Ectodermal cell (in vitro differentiated cells): ENCODE data around the gene FHIT.

Source experiments
- H3K27ac ChIP-seq: 2 replicates; pipeline ENCODE4 v1.7.0; 2013; ENCODE audit warnings: mild to moderate bottlenecking, low read depth, low read length; ENCODE audit not compliant: insufficient read depth, poor library complexity, severe bottlenecking
- H3K27me3 ChIP-seq: 2 replicates; pipeline ENCODE4 v1.7.0; 2013; ENCODE audit warnings: mild to moderate bottlenecking, low read length; ENCODE audit not compliant: insufficient read depth, control insufficient read depth, poor library complexity, severe bottlenecking
- H3K36me3 ChIP-seq: one replicate; pipeline ENCODE4 v1.7.0; 2013; ENCODE audit warnings: low read length; ENCODE audit not compliant: control insufficient read depth, insufficient read depth
- H3K4me1 ChIP-seq: one replicate; pipeline ENCODE4 v1.7.0; 2013; ENCODE audit warnings: low read length; ENCODE audit not compliant: control insufficient read depth, insufficient read depth
- H3K4me3 ChIP-seq: 2 replicates; pipeline ENCODE4 v1.7.0; 2013; ENCODE audit warnings: low read depth, low read length, control low read depth; ENCODE audit not compliant: insufficient read depth
- H3K9me3 ChIP-seq: 2 replicates; pipeline ENCODE4 v1.7.0; 2013; ENCODE audit warnings: mild to moderate bottlenecking, low read length, moderate library complexity; ENCODE audit not compliant: control insufficient read depth
- WGBS, 2 experiments: methylation state at CpG; one replicate each; pipeline ENCODE4 v1.1.7; 2013; ENCODE audit warnings: missing lambda C conversion rate in 2 of 2; 5-methylcytosine and 5-hydroxymethylcytosine counted together

The FHIT gene

DNA sequence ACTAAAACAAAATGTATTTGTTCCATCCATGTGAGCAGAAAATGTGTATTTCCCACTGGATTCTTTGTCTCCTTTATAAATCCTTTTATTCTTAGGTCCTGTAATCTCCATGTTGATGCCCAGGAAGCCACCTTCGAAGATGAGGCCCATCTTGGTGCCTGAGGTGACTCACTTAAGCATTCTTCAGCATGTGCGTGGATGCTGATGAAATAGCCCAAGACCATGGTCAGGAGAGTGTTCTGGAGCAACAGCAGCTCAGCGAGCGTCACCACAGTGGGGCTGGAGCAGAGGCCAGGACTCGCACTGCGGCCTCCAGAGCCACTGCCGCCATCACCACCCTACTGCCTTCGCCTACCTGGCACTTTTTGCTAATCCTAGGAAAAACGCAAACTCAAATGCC lies 520.9 kb downstream of the FHIT start:
- H3K27me3 ChIP-seq: no peaks in the 10 kb centered on the region
- H3K27ac ChIP-seq: no peak overlapping the region
- no peaks in the 10 kb centered on the region for H3K9me3 ChIP-seq
- H3K4me1 ChIP-seq: no peaks in the 10 kb centered on the region
- WGBS, 2 experiments: 93 to 94% methylated on average over 9 of the region's 9 CpGs
- H3K36me3 ChIP-seq: no peaks in the 10 kb centered on the region
- H3K4me3 ChIP-seq: no peak overlapping the region

DNA sequence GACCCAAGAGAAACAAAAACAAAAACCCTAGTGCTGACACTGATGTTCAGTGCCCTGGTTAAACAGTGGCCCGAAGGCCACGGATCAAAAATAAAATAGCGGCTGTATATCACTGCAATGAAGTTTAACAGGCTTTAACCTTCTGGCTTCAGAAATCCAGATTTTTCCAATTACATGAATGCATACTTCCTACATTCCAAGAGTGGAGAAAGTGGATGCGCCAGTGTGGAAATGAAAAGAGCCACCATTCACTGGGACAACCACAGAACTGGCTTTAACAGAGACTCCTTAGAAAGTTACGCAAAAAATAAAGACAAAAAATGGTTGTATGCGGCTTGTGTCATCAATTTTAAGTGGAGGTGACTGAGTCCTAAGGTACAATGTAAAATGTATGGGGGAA lies 522.2 kb downstream of the FHIT start:
- no peaks in the 10 kb centered on the region for H3K27me3 ChIP-seq
- H3K4me3 ChIP-seq: no peak overlapping the region
- no peaks in the 10 kb centered on the region for H3K9me3 ChIP-seq
- H3K36me3 ChIP-seq: no peaks in the 10 kb centered on the region
- no peaks in the 10 kb centered on the region for H3K4me1 ChIP-seq
- H3K27ac ChIP-seq: no peak overlapping the region
- 94 to 98% methylated on average over 6 of the region's 6 CpGs for WGBS, 2 experiments

DNA sequence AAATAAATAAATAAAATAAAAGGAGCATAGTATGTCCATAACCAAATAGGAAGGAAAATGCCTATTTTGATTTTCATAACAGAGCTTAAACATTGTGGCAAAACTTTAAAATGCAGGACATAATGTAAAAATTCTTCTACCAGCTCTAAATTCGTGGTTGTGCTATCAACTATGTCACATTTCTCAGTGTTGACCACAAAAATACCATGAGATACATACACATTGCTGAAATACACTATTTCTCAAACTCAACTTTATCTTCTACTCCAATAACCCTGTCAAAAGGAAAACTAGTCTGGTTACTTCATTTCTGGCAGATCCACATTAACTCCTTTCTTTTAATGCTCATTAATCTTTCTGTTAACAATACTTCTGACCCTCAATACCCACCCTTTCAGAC lies 523.2 kb downstream of the FHIT start:
- no peaks in the 10 kb centered on the region for H3K27me3 ChIP-seq
- H3K27ac ChIP-seq: no peak overlapping the region
- 88% methylated on average over 1 of the region's 1 CpG for WGBS, 2 experiments
- no peaks in the 10 kb centered on the region for H3K36me3 ChIP-seq
- no peak overlapping the region for H3K4me3 ChIP-seq
- H3K4me1 ChIP-seq: no peaks in the 10 kb centered on the region
- H3K9me3 ChIP-seq: no peaks in the 10 kb centered on the region

DNA sequence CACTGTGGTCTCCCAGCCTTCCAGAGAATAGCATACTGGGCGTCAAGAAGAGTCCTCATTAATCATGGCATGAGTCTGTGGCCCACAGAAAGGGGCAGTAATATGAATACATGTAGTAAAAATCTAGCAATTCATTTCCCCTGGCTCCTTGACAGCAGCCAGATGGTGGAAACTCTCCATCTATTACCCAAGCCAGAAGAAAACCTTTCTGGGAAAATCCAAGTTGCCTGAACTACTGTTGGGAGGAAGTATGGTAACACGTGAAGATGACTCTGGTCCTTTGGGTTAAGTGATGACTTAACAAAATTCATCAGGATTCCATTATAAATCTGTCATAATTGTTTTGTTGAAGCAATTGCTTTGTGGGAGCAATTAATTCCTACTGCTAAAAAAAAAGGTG lies 530.5 kb downstream of the FHIT start:
- no peaks in the 10 kb centered on the region for H3K4me1 ChIP-seq
- H3K9me3 ChIP-seq: no peaks in the 10 kb centered on the region
- H3K36me3 ChIP-seq: no peaks in the 10 kb centered on the region
- 86 to 94% methylated on average over 2 of the region's 2 CpGs for WGBS, 2 experiments
- no peaks in the 10 kb centered on the region for H3K27me3 ChIP-seq
- H3K27ac ChIP-seq: no peak overlapping the region
- H3K4me3 ChIP-seq: no peak overlapping the region

DNA sequence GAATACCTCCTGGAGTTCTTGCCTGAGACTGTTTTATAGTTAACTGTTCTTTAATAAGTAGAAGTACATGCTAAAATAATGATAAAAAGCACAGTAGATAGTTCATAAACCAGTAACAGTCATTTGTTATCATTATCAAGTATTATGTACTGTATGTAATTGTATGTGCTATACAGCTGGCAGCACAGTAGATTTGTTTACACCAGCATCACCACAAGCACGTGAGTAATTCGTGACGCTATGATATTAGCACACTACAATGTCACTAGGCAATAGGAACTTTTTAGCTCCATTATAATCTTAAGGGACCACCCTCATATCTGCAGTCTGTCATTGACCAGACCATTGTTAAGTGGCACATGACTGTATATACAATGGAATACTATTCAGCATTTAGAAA lies 534.7 kb downstream of the FHIT start:
- Histone ChIP-seq H3K36me3 (no peaks in the 10 kb centered on the region), H3K27ac (no peak overlapping the region), H3K4me3 (no peak overlapping the region), H3K9me3 (no peaks in the 10 kb centered on the region), H3K27me3 (no peaks in the 10 kb centered on the region), H3K4me1 (no peaks in the 10 kb centered on the region)
- WGBS, 2 experiments: 93 to 96% methylated on average over 3 of the region's 3 CpGs

DNA sequence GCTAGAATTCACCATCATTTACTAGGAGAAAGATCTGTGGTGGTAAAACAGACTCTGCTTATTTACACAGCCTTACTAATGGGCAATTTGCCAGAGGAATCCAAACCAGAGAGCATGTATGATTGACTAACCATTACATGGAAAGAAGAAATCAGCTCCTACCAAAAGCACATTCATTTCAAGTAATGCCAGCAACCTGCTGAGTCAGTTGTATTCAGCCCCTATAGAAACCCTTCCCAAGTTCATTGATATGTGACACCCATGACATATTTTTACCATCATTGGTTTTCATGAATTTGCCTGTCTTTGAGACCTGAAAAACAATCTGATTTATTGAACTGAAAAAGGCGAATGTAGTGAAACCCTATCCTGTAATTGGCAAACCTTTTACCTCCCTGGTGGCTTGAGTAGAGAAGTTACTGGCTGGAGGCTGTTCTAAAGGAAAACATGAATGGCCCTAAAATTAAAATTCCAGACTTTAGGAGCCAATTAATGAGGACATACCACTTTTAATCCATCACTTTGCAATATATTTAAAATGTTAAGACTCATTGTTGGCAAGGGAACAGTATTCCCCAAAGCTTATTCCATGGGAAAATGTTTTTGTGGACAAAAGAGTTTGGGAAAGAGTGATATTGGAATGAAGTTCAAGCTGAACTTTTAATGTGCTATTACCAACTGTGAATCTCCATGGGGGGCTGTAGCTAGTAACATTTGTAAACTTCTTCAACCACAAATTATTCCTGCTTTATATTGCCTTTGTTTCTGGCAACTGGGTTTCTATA lies 542.9 kb downstream of the FHIT start:
- no peak overlapping the region for H3K27ac ChIP-seq
- H3K9me3 ChIP-seq: no peaks in the 10 kb centered on the region
- no peaks in the 10 kb centered on the region for H3K27me3 ChIP-seq
- no peaks in the 10 kb centered on the region for H3K4me1 ChIP-seq
- no peaks in the 10 kb centered on the region for H3K36me3 ChIP-seq
- no peak overlapping the region for H3K4me3 ChIP-seq
- 90 to 94% methylated on average over 1 of the region's 1 CpG for WGBS, 2 experiments

DNA sequence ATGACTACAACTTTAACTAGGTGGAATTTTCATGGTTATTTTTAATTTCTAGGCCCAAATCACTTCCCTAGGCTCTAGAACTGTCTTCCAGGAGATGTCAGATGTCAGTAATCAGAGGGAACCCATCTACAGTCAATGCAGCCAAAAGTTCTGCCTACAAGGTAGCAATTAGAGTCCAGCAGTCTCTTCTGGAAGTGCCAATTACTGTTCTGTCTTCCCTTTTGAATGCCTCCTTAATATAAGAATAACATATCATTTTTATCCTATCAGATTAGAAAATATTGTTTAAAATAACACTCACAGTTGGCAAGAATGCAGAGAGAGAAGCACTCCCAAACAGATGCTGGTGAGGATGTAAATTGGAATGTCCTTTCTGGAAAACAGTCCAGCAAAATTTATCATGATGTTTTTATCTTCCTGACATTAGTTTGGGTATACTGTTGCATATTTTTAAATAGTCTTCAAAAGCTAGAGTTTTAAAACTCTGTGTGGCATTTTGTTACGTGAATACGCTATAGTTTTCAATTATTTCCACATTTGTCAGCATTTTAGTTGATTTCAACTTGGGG lies 543.7 kb downstream of the FHIT start:
- no peaks in the 10 kb centered on the region for H3K4me1 ChIP-seq
- H3K36me3 ChIP-seq: no peaks in the 10 kb centered on the region
- no peaks in the 10 kb centered on the region for H3K9me3 ChIP-seq
- no peak overlapping the region for H3K4me3 ChIP-seq
- WGBS, 2 experiments: 100% methylated on average over 2 of the region's 2 CpGs; no CpG with 5 or more reads in 1 of the 2 experiments
- no peak overlapping the region for H3K27ac ChIP-seq
- H3K27me3 ChIP-seq: no peaks in the 10 kb centered on the region

DNA sequence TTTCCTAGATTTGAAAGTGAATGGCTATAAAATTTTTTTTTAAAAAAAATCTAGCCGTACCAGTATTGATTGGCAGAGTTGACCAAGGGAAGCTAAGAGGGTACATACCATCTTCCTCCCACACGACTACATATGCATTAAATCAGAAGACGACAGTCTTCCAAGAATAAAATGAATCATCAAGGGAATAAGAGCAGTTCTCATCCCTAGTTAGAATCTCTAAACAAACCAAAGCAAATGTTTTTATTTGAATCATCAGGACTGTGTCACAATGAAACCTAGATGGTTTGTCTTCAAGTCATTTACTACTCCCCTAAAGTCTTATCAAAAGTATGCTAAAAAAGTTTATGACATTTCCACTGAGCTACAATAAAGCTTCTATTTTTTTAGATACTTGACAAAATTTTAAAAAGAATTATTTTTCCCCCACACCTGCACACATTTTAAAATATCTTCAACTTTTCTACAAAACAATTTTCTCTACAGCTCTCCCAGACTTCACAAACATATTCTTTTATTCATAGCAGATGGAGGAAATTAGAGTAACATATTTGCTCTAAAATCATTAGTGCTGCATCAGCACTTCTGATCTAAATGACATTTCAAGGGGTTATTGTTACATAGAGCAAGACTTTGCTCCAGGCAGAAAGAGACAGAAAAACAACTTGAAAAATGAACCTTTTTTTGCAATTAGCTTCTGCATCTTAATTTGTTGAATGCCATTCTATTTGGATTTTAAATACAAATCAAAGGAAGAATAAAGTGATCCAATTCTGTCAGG lies 547.1 kb downstream of the FHIT start:
- no peak overlapping the region for H3K27ac ChIP-seq
- 76 to 82% methylated on average over 3 of the region's 3 CpGs for WGBS, 2 experiments

DNA sequence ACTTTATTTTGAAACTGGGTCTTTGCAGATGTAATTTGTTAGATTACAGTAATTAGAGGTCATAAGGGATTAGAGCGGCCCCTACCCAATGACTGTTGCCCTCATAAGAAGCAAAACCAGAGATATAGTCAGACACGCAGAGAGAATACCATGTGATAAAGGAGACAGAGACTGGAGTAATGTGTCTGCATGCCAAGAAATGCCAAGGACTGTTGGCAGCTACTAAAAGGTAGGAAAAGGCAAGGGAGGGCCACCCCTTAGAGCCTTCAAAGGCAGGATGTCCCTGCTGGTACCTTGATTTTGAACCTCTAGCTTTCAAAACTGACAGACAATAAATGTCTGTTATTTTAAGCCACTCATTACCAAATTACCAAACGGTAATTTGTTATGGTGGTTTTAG lies 548.2 kb downstream of the FHIT start:
- H3K4me3 ChIP-seq: no peak overlapping the region
- H3K4me1 ChIP-seq: no peaks in the 10 kb centered on the region
- WGBS, 2 experiments: 99 to 100% methylated on average over 2 of the region's 3 CpGs
- no peak overlapping the region for H3K27ac ChIP-seq
- H3K36me3 ChIP-seq: no peaks in the 10 kb centered on the region
- no peaks in the 10 kb centered on the region for H3K27me3 ChIP-seq
- no peaks in the 10 kb centered on the region for H3K9me3 ChIP-seq

More for the DNA sequence above, 547.1 kb downstream of the FHIT start:
- Histone ChIP-seq H3K4me3 (no peak overlapping the region), H3K27me3 (no peaks in the 10 kb centered on the region), H3K9me3 (no peaks in the 10 kb centered on the region), H3K4me1 (no peaks in the 10 kb centered on the region), H3K36me3 (no peaks in the 10 kb centered on the region)

DNA sequence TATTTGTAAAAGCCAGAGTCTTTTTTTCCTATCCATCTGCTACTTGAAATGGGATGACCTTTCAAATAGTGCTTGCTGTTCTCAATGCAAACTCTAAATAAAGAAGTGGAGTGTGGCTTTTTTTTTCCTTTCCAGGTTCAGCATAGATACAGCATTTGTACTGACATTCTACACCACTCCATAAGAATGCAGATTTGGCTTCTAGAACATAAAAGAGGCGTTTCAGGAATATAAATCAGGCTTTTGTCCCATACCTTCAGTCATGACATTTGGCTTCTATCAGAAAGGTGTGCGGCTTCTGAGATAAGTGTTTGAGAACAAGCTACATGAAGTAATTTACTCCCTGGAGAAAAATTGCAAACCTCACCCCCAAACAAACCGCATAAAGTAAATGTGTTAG lies 553.1 kb downstream of the FHIT start:
- H3K36me3 ChIP-seq: no peaks in the 10 kb centered on the region
- H3K4me1 ChIP-seq: no peaks in the 10 kb centered on the region
- H3K9me3 ChIP-seq: no peaks in the 10 kb centered on the region
- no peak overlapping the region for H3K27ac ChIP-seq
- H3K4me3 ChIP-seq: no peak overlapping the region
- H3K27me3 ChIP-seq: no peaks in the 10 kb centered on the region
- WGBS, 2 experiments: 58 to 70% methylated on average over 2 to 3 of the region's 3 CpGs
